Left lung (tissue), 10 donors: ENCODE results near the gene PIGV. TPM values are rescaled to one million over a fixed set of nuclear protein-coding genes. Genes with fewer than 3 reads are reported as not detected.
"Not testable (repeated sequence)": the region's sequence is repeated elsewhere in the genome, so short reads cannot be mapped to it uniquely, and the experiment has no call there.

Source experiments
- ATAC-seq: fragments of 200-7000 bp; cut with Tn5 transposase; one replicate; pipeline ENCODE4 v1.9.1; 2020; ENCODE audit warnings: moderate library complexity
- DNase-seq, 4 donors: peaks; one replicate each; pipeline ENCODE4 v3.0.0-alpha.2; 2013 to 2020
- H3K27ac ChIP-seq, 2 donors: fragments of 200-600 bp; sonication (generic) in 1 of 2; one replicate each; pipeline versions ENCODE4 v1.5.0 to v1.8.0; 2020 to 2021
- H3K27me3 ChIP-seq, 2 donors: fragments of 200-600 bp; sonication (generic) in 1 of 2; one replicate each; pipeline versions ENCODE4 v1.5.0 to v1.8.0; 2020 to 2021
- H3K36me3 ChIP-seq, 2 donors: fragments of 200-600 bp; sonication (generic) in 1 of 2; one replicate each; pipeline versions ENCODE4 v1.5.0 to v1.8.0; 2020 to 2021
- H3K4me1 ChIP-seq, 2 donors: fragments of 200-600 bp; one replicate each; pipeline ENCODE4 v1.8.0; 2021
- H3K4me3 ChIP-seq, 2 donors: fragments of 200-600 bp; sonication (generic) in 1 of 2; one replicate each; pipeline versions ENCODE4 v1.5.0 to v1.8.0; 2020 to 2021; ENCODE audit warnings: mild to moderate bottlenecking in 1 of 2
- H3K9me3 ChIP-seq, 2 donors: fragments of 200-600 bp; sonication (generic) in 1 of 2; one replicate each; pipeline versions ENCODE4 v1.5.0 to v1.8.0; 2020 to 2021
- CTCF ChIP-seq, 2 donors: fragments of 200-600 bp; sonication (generic) in 1 of 2; IDR thresholded peaks; one replicate each; pipeline versions ENCODE4 v1.5.0 to v1.8.0; 2021; ENCODE audit warnings: antibody characterized with exemption in 2 of 2
- intact Hi-C, 2 donors: fragments of 100-400 bp; cut with DNase I; formaldehyde crosslinking; loops; one replicate each; pipeline versions ENCODE4 v1.11.2 to v1.14.2; 2022
- polyA plus RNA-seq, 6 donors: library from polyadenylated mRNA; unstranded; fragments of 120-200 nt; gene quantifications; one replicate each; pipeline ENCODE4 v1.2.1, GENCODE V29; 2013; ENCODE audit not compliant: insufficient read length in 6 of 6
- total RNA-seq, 2 donors: library from RNA; stranded (reverse); fragmentation: NEBNext Ultra II Directional; extraction: Animal tissue kit (Norgen Biotek cat#: 25700); gene quantifications; one replicate each; pipeline ENCODE4 v1.2.1, GENCODE V29; 2021
- donor health status: DM: no; HTN: yes; CAD: no.
- donor health status: DM: no; HTN: no; CAD: no.

The PIGV gene
- total and polyA plus RNA-seq, 8 donors: 14.5 to 18.0 (median 16.0) TPM

GRCh38 chr1:26833432-26834405 is 46.0 kb downstream of the PIGV start:
- peak in 2 of 4 donors; percentile 78 to 88 for DNase-seq
- ATAC-seq: peak; percentile 29
- peaks cover 0 to 65% of the 10 kb centered on the region in 2 donors for H3K36me3 ChIP-seq

GRCh38 chr1:26837665-26838064 is 49.9 kb downstream of the PIGV start:
- H3K4me1 ChIP-seq: peaks cover 0 to 21% of the 10 kb centered on the region in 2 donors
- H3K27ac ChIP-seq, DNase-seq, ATAC-seq, H3K9me3 ChIP-seq, H3K27me3 ChIP-seq, H3K4me3 ChIP-seq, intact Hi-C loops: not testable (repeated sequence)
- H3K36me3 ChIP-seq: peaks cover 0 to 93% of the 10 kb centered on the region in 2 donors

More at GRCh38 chr1:26833432-26834405, 46.0 kb downstream of the PIGV start:
- Histone ChIP-seq H3K4me3 (no peak overlapping the region), H3K9me3 (no peaks in the 10 kb centered on the region), H3K27ac (peak overlapping the region in 1 of 2 donors; percentile 85), H3K4me1 (peaks cover 0 to 60% of the 10 kb centered on the region in 2 donors), H3K27me3 (no peaks in the 10 kb centered on the region)
- TF ChIP-seq CTCF (IDR thresholded peaks at IDR 0.05): no peak
- intact Hi-C loops: no loop called here

GRCh38 chr1:26838474-26839338 is 51.0 kb downstream of the PIGV start:
- peaks cover 0 to 93% of the 10 kb centered on the region in 2 donors for H3K36me3 ChIP-seq
- DNase-seq (no peak), ATAC-seq (peak; percentile 41)
- TF ChIP-seq CTCF (IDR thresholded peaks at IDR 0.05): no peak
- H3K4me3 ChIP-seq: no peak overlapping the region
- peaks cover 0 to 11% of the 10 kb centered on the region in 2 donors for H3K4me1 ChIP-seq
- no peaks in the 10 kb centered on the region for H3K27me3 ChIP-seq
- H3K27ac ChIP-seq: peak overlapping the region in 1 of 2 donors; percentile 23
- intact Hi-C loops: no loop called here
- H3K9me3 ChIP-seq: no peaks in the 10 kb centered on the region

- H3K36me3 ChIP-seq: peaks cover 0 to 90% of the 10 kb centered on the region in 2 donors
- intact Hi-C loops: no loop called here
- no peaks in the 10 kb centered on the region for H3K9me3 ChIP-seq
- peaks cover 0 to 5% of the 10 kb centered on the region in 2 donors for H3K4me1 ChIP-seq
- no peak for DNase-seq
- H3K4me3 ChIP-seq: no peak overlapping the region
- no peak for ATAC-seq
- TF ChIP-seq CTCF (IDR thresholded peaks at IDR 0.05): no peak
- no peaks in the 10 kb centered on the region for H3K27me3 ChIP-seq
- H3K27ac ChIP-seq: no peak overlapping the region
Measured at GRCh38 chr1:26839339-26839722, 51.6 kb downstream of the PIGV start.

GRCh38 chr1:26839779-26840178 is 52.0 kb downstream of the PIGV start:
- Histone ChIP-seq H3K27ac (no peak overlapping the region), H3K4me1 (peaks cover 0 to 5% of the 10 kb centered on the region in 2 donors), H3K9me3 (no peaks in the 10 kb centered on the region), H3K36me3 (peaks cover 0 to 86% of the 10 kb centered on the region in 2 donors), H3K4me3 (no peak overlapping the region), H3K27me3 (no peaks in the 10 kb centered on the region)
- TF ChIP-seq CTCF (IDR thresholded peaks at IDR 0.05): no peak
- no peak for DNase-seq
- intact Hi-C loops: no loop called here
- no peak for ATAC-seq
